K562 (cell line): ENCODE measurements around the gene TEX264. TPM values are rescaled to one million over a fixed set of nuclear protein-coding genes. Genes with fewer than 3 reads are reported as not detected.

ENCODE experiments used
- ATAC-seq: fragments of 200-7000 bp; cut with Tn5 transposase; 3 replicates; pipeline ENCODE4 v1.9.1; 2020; ENCODE audit warnings: moderate library complexity
- BruUV-seq: library from RNA; stranded (reverse); fragments of 400-500 nt; replicated peaks from 2 replicates; lab custom pipeline; 2021; lab: Mats Ljungman, UMichigan
- CTCF ChIA-PET: fragments of 300-600 bp; formaldehyde crosslinking; extraction: SDS; loops from one replicate; lab custom pipeline; 2021; ENCODE audit warnings: low intra/inter-chr PET ratio; lab: Yijun Ruan, JAX
- POLR2A ChIA-PET: fragments of 300-600, 350-650 bp; sonication (Branson Sonifier 250); formaldehyde crosslinking; extraction: SDS; loops from one replicate; lab custom pipeline; 2021; ENCODE audit warnings: antibody characterized with exemption, inconsistent platforms; lab: Yijun Ruan, JAX
- DNase-seq, 4 experiments: peaks; one replicate each; pipeline versions ENCODE4 v3.0.0 to v3.0.0-alpha.2; 2011 to 2018; ENCODE audit warnings: low spot score in 3 of 4, mixed read lengths in 3 of 4; ENCODE audit errors: extremely low read depth in 1 of 4
- FAIRE-seq: peaks from 2 replicates; lab custom pipeline; 2011; peaks lifted over from hg19 to GRCh38; lab: Jason Lieb, UNC
- H2AFZ ChIP-seq: 2 replicates; pipeline ENCODE4 v1.6.0; 2011; ENCODE audit warnings: low read depth, low read length, control low read depth, inconsistent platforms
- H3K27ac ChIP-seq: fragments of 200-600 bp; 3 replicates; pipeline ENCODE4 v1.8.0; 2011; ENCODE audit warnings: low read depth, mild to moderate bottlenecking, control low read depth, inconsistent platforms, low read length, moderate library complexity, mixed read lengths; ENCODE audit errors: extremely low read depth
- H3K27me3 ChIP-seq, 2 experiments: fragments of 300-600 bp in 1 of 2; 2 replicates in 1 of 2; 3 replicates in 1 of 2; pipeline versions ENCODE4 v1.6.0 to v1.8.0; 2011; ENCODE audit warnings: inconsistent platforms in 2 of 2, low read length in 2 of 2, mild to moderate bottlenecking in 1 of 2, mixed read lengths in 1 of 2, moderate library complexity in 1 of 2; ENCODE audit not compliant: control insufficient read depth in 2 of 2, insufficient read depth in 2 of 2
- H3K36me3 ChIP-seq: fragments of 300-600 bp; 3 replicates; pipeline ENCODE4 v1.8.0; 2011; ENCODE audit warnings: mild to moderate bottlenecking, low read length, inconsistent platforms; ENCODE audit not compliant: control insufficient read depth, insufficient read depth
- H3K4me1 ChIP-seq, 2 experiments: fragments of 200-600 bp in 1 of 2; replicated peaks in 1 of 2; 2 replicates in 1 of 2; 3 replicates in 1 of 2; pipeline versions ENCODE4 v1.5.1 to v1.8.0; 2011; ENCODE audit warnings: inconsistent platforms in 2 of 2, low read length in 2 of 2, mild to moderate bottlenecking in 1 of 2, mixed read lengths in 1 of 2, moderate library complexity in 1 of 2; ENCODE audit not compliant: control insufficient read depth in 2 of 2, insufficient read depth in 2 of 2
- H3K4me2 ChIP-seq: 2 replicates; pipeline ENCODE4 v1.6.1; 2011; ENCODE audit warnings: low read length, control low read depth, inconsistent platforms, mixed read lengths; ENCODE audit not compliant: insufficient read depth
- H3K4me3 ChIP-seq: fragments of 200-600 bp; sonication (generic), shearing (Covaris generic); 2 replicates; pipeline ENCODE4 v1.5.1; 2016; ENCODE audit warnings: control low read depth, inconsistent platforms
- H3K79me2 ChIP-seq: fragments of 200-600 bp; 3 replicates; pipeline ENCODE4 v1.8.0; 2011; ENCODE audit warnings: low read length, inconsistent platforms; ENCODE audit not compliant: control insufficient read depth, insufficient read depth
- H3K9ac ChIP-seq, 2 experiments: 2 replicates each; pipeline versions ENCODE4 v1.6.0 to v1.6.1; 2011; ENCODE audit warnings: low read depth in 2 of 2, low read length in 2 of 2, control low read depth in 1 of 2, inconsistent platforms in 1 of 2, mild to moderate bottlenecking in 1 of 2, mixed read lengths in 1 of 2; ENCODE audit not compliant: insufficient read depth in 1 of 2
- H3K9me1 ChIP-seq: one replicate; pipeline ENCODE4 v1.6.0; 2011; ENCODE audit warnings: inconsistent platforms, mild to moderate bottlenecking, low read length, moderate library complexity; ENCODE audit not compliant: control insufficient read depth, insufficient read depth
- H3K9me3 ChIP-seq: replicated peaks from 2 replicates; pipeline ENCODE4 v1.5.1; 2011; ENCODE audit warnings: low read depth, low read length, inconsistent platforms; ENCODE audit not compliant: control insufficient read depth, insufficient read depth
- H4K20me1 ChIP-seq: replicated peaks from 2 replicates; pipeline ENCODE4 v1.6.1; 2011; ENCODE audit warnings: low read length, inconsistent platforms, mixed read lengths; ENCODE audit not compliant: control insufficient read depth, insufficient read depth
- ARID4B ChIP-seq: sonication (generic); formaldehyde crosslinking; IDR thresholded peaks from 2 replicates; pipeline ENCODE4 v1.8.0; 2022; ENCODE audit warnings: mild to moderate bottlenecking, missing genetic modification reagents
- ARNT ChIP-seq, 2 experiments: fragments of 450-650 bp; IDR thresholded peaks; 2 replicates each; pipeline ENCODE4 v1.6.1; 2016; ENCODE audit warnings: mild to moderate bottlenecking in 1 of 2
- ASH1L ChIP-seq: fragments of 450-650 bp; IDR thresholded peaks from 2 replicates; pipeline ENCODE4 v1.6.1; 2018; ENCODE audit warnings: borderline replicate concordance, mild to moderate bottlenecking, low read depth; ENCODE audit not compliant: partially characterized antibody
- DEAF1 ChIP-seq: fragments of 450-650 bp; formaldehyde crosslinking; IDR thresholded peaks from 2 replicates; pipeline ENCODE4 v1.4.0; 2020; ENCODE audit warnings: mild to moderate bottlenecking, moderate library complexity
- E2F1 ChIP-seq: sonication (generic); formaldehyde crosslinking; IDR thresholded peaks from 2 replicates; pipeline ENCODE4 v1.8.1; 2023; ENCODE audit warnings: mild to moderate bottlenecking, missing genetic modification reagents, moderate library complexity
- ETV6 ChIP-seq, 3 experiments: fragments of 150-350 bp in 1 of 3; sonication (generic) in 1 of 3; formaldehyde crosslinking in 1 of 3; IDR thresholded peaks; 2 replicates each; pipeline versions ENCODE4 v1.6.1 to v1.8.0; 2014 to 2022; ENCODE audit warnings: borderline replicate concordance in 2 of 3, low read depth in 2 of 3, antibody characterized with exemption in 1 of 3, low read length in 1 of 3, mild to moderate bottlenecking in 1 of 3, missing genetic modification reagents in 1 of 3
- WGBS: fragments of 100-300 bp; shearing (Covaris generic); methylation state at CpG from one replicate; pipeline ENCODE4 v1.1.6; 2016; ENCODE audit warnings: low coverage, mixed read lengths; ENCODE audit not compliant: insufficient coverage; ENCODE audit errors: missing lambda C conversion rate; 5-methylcytosine and 5-hydroxymethylcytosine counted together
- in situ Hi-C: fragments of 300-500 bp; cut with MboI; formaldehyde crosslinking; loops from 4 replicates; pipeline ENCODE4 v1.15.0; 2018; ENCODE audit warnings: inconsistent platforms, mixed read lengths
- intact Hi-C: fragments of 100-400 bp; cut with micrococcal nuclease; formaldehyde crosslinking; loops from 2 replicates; pipeline ENCODE4 v1.14.2; 2022
- polyA plus RNA-seq, 8 experiments: library from polyadenylated mRNA; depleted of rRNA in 4 of 8; stranded (reverse) in 5 of 8; unstranded in 3 of 8; fragments of >200 nt; fragmentation: Nextera tagmentation in 2 of 8; fragmentation: Illumina TruSeq in 1 of 8; extraction: Ambion mirVana in 2 of 8; extraction: Trizol in 1 of 8; gene quantifications; 2 replicates each; pipeline versions ENCODE4 v1.2.1 to v1.2.3, GENCODE V29; 2011 to 2014; ENCODE audit warnings: inconsistent platforms in 1 of 8, missing spikeins in 1 of 8
- total RNA-seq, 7 experiments: library from RNA; depleted of rRNA in 6 of 7; stranded (reverse); fragments of >200 nt in 6 of 7; fragmentation: Illumina TruSeq in 2 of 7; extraction: Trizol in 2 of 7; gene quantifications; 2 replicates each; pipeline versions ENCODE4 v1.2.1 to v1.2.3, GENCODE V29; 2011 to 2021; ENCODE audit warnings: low replicate concordance in 1 of 7
- TF ChIP-seq, protein P1 (sequence below): fragments of 450-650 bp; IDR thresholded peaks from 2 replicates; pipeline ENCODE4 v1.6.1; 2016; ENCODE audit warnings: mild to moderate bottlenecking
- TF ChIP-seq, protein P2 (sequence below): fragments of 450-650 bp; conservative IDR thresholded peaks from 2 replicates; pipeline ENCODE4 v1.6.1; 2016; ENCODE audit warnings: missing genetic modification characterization, low read depth, mild to moderate bottlenecking, control low read depth, missing compliant biosample characterization

TEX264 gene
- total and polyA plus RNA-seq, 9 of the 15 experiments (the other 6 are each of a cell fraction or from before 2014, with no cell fraction given), result 4.1 to 47.0 (median 31.0) TPM

GRCh38 chr3:51646091-51646490 is 25.0 kb upstream of the TEX264 start:
- H3K9me1 ChIP-seq, result peaks cover 3% of the 10 kb centered on the region
- H3K4me2 ChIP-seq, result no peak overlapping the region
- CTCF ChIA-PET, result no interaction called here
- in situ Hi-C loops, result no loop called here
- no peaks in the 10 kb centered on the region for H3K9me3 ChIP-seq
- no peak overlapping the region for H3K27ac ChIP-seq
- H3K36me3 ChIP-seq, result peaks cover 48% of the 10 kb centered on the region; the same call in 2 of the 3 replicates
- H3K4me1 ChIP-seq, result no peaks in the 10 kb centered on the region
- no peak overlapping the region for H2AFZ ChIP-seq
- no peak for DNase-seq
- FAIRE-seq, result no peak
- 96% methylated on average over 8 of the region's 9 CpGs for WGBS
- H3K79me2 ChIP-seq, result no peaks in the 10 kb centered on the region
- no peak for ATAC-seq
- H3K9ac ChIP-seq, result no peak overlapping the region
- no peak overlapping the region for H3K4me3 ChIP-seq
- intact Hi-C loops, result no loop called here
- no TSS peak for BruUV-seq
- H4K20me1 ChIP-seq, result no peaks in the 10 kb centered on the region
- POLR2A ChIA-PET, result interaction anchor here (0.8 kb wide), 1 partner anchor 25 kb away, joined by 3 read pairs; the partner anchor contains the start of gene TEX264
- no peaks in the 10 kb centered on the region for H3K27me3 ChIP-seq
- no peak for TF ChIP-seq E2F1 (CRISPR knock-in tag)
- no peak for TF ChIP-seq ETV6 (IDR thresholded peaks at IDR 0.05; ENCODE audit: borderline replicate concordance in 1 of 2, low read depth in 2 of 2, low read length in 1 of 2)
- TF ChIP-seq ETV6 (CRISPR knock-in tag; IDR thresholded peaks at IDR 0.05; ENCODE audit: borderline replicate concordance), result no peak
- no peak for TF ChIP-seq ARID4B (CRISPR knock-in tag)
- TF ChIP-seq, protein P1, sequence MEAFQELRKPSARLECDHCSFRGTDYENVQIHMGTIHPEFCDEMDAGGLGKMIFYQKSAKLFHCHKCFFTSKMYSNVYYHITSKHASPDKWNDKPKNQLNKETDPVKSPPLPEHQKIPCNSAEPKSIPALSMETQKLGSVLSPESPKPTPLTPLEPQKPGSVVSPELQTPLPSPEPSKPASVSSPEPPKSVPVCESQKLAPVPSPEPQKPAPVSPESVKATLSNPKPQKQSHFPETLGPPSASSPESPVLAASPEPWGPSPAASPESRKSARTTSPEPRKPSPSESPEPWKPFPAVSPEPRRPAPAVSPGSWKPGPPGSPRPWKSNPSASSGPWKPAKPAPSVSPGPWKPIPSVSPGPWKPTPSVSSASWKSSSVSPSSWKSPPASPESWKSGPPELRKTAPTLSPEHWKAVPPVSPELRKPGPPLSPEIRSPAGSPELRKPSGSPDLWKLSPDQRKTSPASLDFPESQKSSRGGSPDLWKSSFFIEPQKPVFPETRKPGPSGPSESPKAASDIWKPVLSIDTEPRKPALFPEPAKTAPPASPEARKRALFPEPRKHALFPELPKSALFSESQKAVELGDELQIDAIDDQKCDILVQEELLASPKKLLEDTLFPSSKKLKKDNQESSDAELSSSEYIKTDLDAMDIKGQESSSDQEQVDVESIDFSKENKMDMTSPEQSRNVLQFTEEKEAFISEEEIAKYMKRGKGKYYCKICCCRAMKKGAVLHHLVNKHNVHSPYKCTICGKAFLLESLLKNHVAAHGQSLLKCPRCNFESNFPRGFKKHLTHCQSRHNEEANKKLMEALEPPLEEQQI, result no peak
- TF ChIP-seq ASH1L, result no peak
- no peak for TF ChIP-seq DEAF1 (CRISPR knock-in tag)
- TF ChIP-seq ARNT (IDR thresholded peaks at IDR 0.05), result no peak
- TF ChIP-seq, protein P2, sequence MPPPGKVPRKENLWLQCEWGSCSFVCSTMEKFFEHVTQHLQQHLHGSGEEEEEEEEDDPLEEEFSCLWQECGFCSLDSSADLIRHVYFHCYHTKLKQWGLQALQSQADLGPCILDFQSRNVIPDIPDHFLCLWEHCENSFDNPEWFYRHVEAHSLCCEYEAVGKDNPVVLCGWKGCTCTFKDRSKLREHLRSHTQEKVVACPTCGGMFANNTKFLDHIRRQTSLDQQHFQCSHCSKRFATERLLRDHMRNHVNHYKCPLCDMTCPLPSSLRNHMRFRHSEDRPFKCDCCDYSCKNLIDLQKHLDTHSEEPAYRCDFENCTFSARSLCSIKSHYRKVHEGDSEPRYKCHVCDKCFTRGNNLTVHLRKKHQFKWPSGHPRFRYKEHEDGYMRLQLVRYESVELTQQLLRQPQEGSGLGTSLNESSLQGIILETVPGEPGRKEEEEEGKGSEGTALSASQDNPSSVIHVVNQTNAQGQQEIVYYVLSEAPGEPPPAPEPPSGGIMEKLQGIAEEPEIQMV, result no peak
